HG03108 (cell line): ENCODE measurements around the gene SMARCC2.
"Not testable (repeated sequence)": the region's sequence is repeated elsewhere in the genome, so short reads cannot be mapped to it uniquely, and the experiment has no call there.

Source experiments
- ATAC-seq: cut with Tn5 transposase; IDR thresholded peaks from one replicate; pipeline ENCODE4 v1.9.1; 2021; ENCODE audit warnings: moderate library complexity; ENCODE audit not compliant: unreplicated experiment

SMARCC2 gene

GRCh38 chr12:56126732-56127239 is 62.5 kb downstream of the SMARCC2 start:
- no peak for ATAC-seq

- no peak for ATAC-seq
Measured at GRCh38 chr12:56124133-56124532, 65.2 kb downstream of the SMARCC2 start.

- no peak for ATAC-seq
Measured at GRCh38 chr12:56122637-56123036, 66.6 kb downstream of the SMARCC2 start.

GRCh38 chr12:56121204-56121870 is 67.9 kb downstream of the SMARCC2 start:
- ATAC-seq, result no peak

DNA sequence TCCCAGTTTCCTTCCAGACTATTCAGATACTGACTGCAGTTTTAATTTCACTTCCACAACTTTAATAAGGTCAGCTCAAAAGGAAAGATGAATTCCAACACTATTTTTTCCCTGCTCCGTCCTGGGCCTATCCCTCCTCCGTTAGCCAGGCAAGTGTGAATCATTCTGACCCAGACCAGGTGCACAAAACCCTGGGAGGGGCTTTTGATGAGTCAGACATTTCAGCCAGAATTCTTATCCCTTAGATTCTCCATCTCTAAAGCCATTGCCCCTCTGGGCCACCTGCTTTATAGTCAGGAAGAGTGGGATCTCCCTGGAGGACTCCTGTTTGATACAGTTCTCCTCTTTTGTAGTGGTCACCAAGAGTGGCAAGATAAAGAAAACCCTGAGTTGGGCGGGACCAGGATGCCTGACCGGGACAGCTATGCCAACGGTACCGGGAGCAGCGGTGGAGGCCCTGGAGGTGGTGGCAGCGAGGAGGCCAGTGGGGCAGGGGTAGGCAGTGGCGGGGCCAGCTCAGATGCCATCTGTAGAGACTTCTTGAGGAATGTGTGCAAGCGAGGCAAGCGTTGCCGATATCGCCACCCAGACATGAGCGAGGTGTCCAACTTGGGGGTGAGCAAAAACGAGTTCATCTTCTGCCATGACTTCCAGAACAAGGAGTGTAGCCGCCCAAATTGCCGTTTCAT is 69.0 kb downstream of the SMARCC2 start:
- ATAC-seq, result no peak

- no peak for ATAC-seq
Measured at GRCh38 chr12:56119361-56119796, 69.9 kb downstream of the SMARCC2 start.

- peak; percentile 5 for ATAC-seq
Measured at GRCh38 chr12:56118688-56119357, 70.5 kb downstream of the SMARCC2 start.

GRCh38 chr12:56117778-56118687 is 71.2 kb downstream of the SMARCC2 start, which contains the start of gene ZC3H10:
Gene ZC3H10 (plus strand): TSS chr12:56118266. CDS start chr12:56120563, 2,297 bp downstream.
- peak; percentile 84 for ATAC-seq

DNA sequence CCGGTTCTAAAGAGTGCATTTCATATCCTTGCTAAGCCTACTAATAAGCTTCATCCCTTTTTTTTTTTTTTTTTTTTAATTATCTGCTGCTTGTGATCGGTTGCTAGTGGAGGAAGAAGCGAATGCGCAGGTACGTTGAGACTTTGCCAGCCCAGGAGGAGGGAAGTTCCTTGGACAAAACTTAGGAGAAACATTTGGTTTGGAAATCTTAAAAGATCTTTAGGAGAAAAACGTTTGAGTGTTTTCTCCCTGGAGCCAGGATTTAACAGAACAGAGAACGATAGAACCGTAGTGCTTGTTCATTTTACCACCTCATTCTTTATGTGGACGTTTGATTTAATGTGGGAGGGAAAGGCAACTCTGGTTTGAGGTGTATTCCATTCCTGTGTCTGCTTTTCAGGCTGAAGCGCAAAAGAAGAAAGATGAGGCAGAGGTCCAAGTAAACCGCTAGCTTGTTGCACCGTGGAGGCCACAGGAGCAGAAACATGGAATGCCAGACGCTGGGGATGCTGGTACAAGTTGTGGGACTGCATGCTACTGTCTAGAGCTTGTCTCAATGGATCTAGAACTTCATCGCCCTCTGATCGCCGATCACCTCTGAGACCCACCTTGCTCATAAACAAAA is 72.1 kb downstream of the SMARCC2 start:
- not testable (repeated sequence) for ATAC-seq

DNA sequence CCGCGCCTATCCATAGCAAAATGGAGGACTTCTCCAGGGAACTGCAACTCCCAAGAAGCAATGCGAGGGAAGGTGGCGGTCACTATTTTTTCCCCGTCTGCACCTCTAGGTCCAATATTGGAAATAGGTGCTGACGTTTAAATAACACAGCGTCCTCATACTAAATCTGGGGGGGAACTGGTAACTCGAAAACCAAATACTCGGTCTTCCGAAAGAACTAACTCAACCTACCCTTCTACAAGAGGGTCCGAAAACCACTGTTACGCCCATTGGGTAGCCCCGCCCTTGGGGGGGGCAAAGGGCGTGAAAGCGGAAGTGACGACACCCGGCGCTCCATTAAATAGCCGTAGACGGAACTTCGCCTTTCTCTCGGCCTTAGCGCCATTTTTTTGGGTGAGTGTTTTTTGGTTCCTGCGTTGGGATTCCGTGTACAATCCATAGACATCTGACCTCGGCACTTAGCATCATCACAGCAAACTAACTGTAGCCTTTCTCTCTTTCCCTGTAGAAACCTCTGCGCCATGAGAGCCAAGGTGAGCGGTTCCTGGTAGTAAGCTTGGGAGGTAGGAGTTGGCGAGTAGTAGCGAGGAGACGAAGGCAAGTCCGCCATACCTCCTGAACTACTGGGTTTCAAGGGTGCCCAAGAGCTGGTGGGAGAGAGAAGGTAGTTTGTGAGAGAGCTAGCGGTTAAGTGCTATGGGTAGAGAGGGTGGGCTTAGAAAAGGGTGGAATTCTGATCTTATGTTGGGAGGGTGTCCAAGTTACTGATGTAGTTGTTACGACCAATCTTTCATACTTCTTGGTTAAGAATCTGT is 72.8 kb downstream of the SMARCC2 start, which contains the start of gene RPL41:
TSS of gene RPL41 (plus strand) at position 367 of the 815 bp plus-strand sequence.
- ATAC-seq, result peak; percentile 34

DNA sequence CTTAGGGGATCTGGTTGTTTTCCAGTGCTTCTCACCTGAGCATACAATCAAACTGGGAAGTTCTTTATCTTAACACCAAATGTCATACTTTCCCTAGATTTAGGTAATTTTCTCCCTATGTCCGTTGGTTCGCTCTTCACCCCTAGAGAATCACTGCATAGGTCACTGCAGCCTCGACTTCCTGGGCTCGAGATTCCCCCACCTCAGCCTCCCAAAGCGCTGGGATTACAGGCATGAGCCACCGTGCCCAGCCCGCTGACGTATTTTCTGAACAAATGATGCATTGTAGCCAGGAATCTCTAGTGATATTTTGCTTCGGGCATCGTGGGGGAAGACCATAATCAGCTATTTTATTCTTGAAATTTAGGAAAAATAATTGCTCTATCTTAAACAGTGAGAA is 74.0 kb downstream of the SMARCC2 start:
- ATAC-seq, result no peak

GRCh38 chr12:56114084-56114483 is 75.2 kb downstream of the SMARCC2 start:
- no peak for ATAC-seq
